Panc1 (cell line): ENCODE measurements around the gene RIPOR3. TPM values are rescaled to one million over a fixed set of nuclear protein-coding genes. Genes with fewer than 3 reads are reported as not detected.
"Not testable (repeated sequence)": the region's sequence is repeated elsewhere in the genome, so short reads cannot be mapped to it uniquely, and the experiment has no call there.

Experiments used
- ATAC-seq: fragments of 200-7000 bp; cut with Tn5 transposase; 2 replicates; pipeline ENCODE4 v1.9.1; 2020; ENCODE audit warnings: mild to moderate bottlenecking, moderate library complexity
- BruUV-seq: library from RNA; stranded (reverse); fragments of 400-500 nt; replicated peaks from 2 replicates; lab custom pipeline; 2021; lab: Mats Ljungman, UMichigan
- CTCF ChIA-PET: fragments of 300-600 bp; sonication (Branson Sonifier 250); formaldehyde crosslinking; loops from one replicate; lab custom pipeline; 2022; ENCODE audit warnings: antibody characterized with exemption; lab: Charles Lee
- POLR2A ChIA-PET: fragments of 300-600 bp; sonication (Branson Sonifier 250); formaldehyde crosslinking; loops from one replicate; lab custom pipeline; 2022; ENCODE audit warnings: antibody characterized with exemption; lab: Charles Lee
- DNase-seq: peaks from one replicate; pipeline ENCODE4 v3.0.0-alpha.2; 2010; ENCODE audit warnings: low read depth, low spot score
- H3K27ac ChIP-seq: 2 replicates; pipeline ENCODE4 v1.5.1; 2011; ENCODE audit warnings: mild to moderate bottlenecking, low read length, inconsistent platforms
- H3K27me3 ChIP-seq: fragments of 200-500 bp; sonication (Bioruptor generic); 2 replicates; pipeline ENCODE4 v1.6.0; 2014; ENCODE audit warnings: low read length, inconsistent platforms; ENCODE audit not compliant: control insufficient read depth, insufficient read depth
- H3K36me3 ChIP-seq: fragments of 200-500 bp; sonication (Bioruptor generic); 2 replicates; pipeline ENCODE4 v1.5.1; 2014; ENCODE audit warnings: inconsistent platforms, mild to moderate bottlenecking, low read length, moderate library complexity; ENCODE audit not compliant: control insufficient read depth, insufficient read depth
- H3K4me1 ChIP-seq: 2 replicates; pipeline ENCODE4 v1.5.1; 2011; ENCODE audit warnings: inconsistent platforms, mild to moderate bottlenecking, low read length, moderate library complexity; ENCODE audit not compliant: control insufficient read depth, insufficient read depth
- H3K4me3 ChIP-seq, 2 experiments: 2 replicates each; pipeline ENCODE4 v1.5.1; 2011 to 2012; ENCODE audit warnings: low read depth in 2 of 2, low read length in 2 of 2, mild to moderate bottlenecking in 2 of 2, inconsistent platforms in 1 of 2, moderate library complexity in 1 of 2
- H3K9me3 ChIP-seq: fragments of 200-500 bp; sonication (Bioruptor generic); 2 replicates; pipeline ENCODE4 v1.5.1; 2014; ENCODE audit warnings: low read depth, mild to moderate bottlenecking, inconsistent platforms, low read length, moderate library complexity; ENCODE audit not compliant: control insufficient read depth, insufficient read depth
- POLR2AphosphoS5 ChIP-seq: IDR thresholded peaks from 2 replicates; pipeline ENCODE4 v1.6.1; 2012; ENCODE audit warnings: mild to moderate bottlenecking, low read depth, low read length, moderate library complexity
- SIN3A ChIP-seq: IDR thresholded peaks from 2 replicates; pipeline ENCODE4 v1.6.1; 2012; ENCODE audit warnings: low read depth, mild to moderate bottlenecking, low read length, moderate library complexity, borderline replicate concordance; ENCODE audit not compliant: insufficient read depth
- TCF7L2 ChIP-seq: IDR thresholded peaks from 2 replicates; pipeline ENCODE4 v1.6.1; 2011; ENCODE audit warnings: mild to moderate bottlenecking, low read depth, low read length, inconsistent platforms
- in situ Hi-C: cut with HindIII; loops from 2 replicates; pipeline ENCODE4 v1.10.0; 2016; ENCODE audit warnings: low sequenced_read_pairs, low pct_unique_long_range_greater_than_20kb
- intact Hi-C: fragments of 100-400 bp; cut with micrococcal nuclease; formaldehyde crosslinking; loops from one replicate; pipeline ENCODE4 v1.10.0; 2022; ENCODE audit not compliant: unreplicated experiment
- total RNA-seq: library from RNA; stranded (reverse); gene quantifications from one replicate; pipeline ENCODE4 v1.2.1, GENCODE V29; 2021; ENCODE audit not compliant: unreplicated experiment
- TF ChIP-seq, protein P1 (sequence below): fragments of 450-650 bp; IDR thresholded peaks from 2 replicates; pipeline ENCODE4 v1.5.1; 2017; ENCODE audit warnings: mild to moderate bottlenecking
- TF ChIP-seq, protein P2 (sequence below), 2 experiments: IDR thresholded peaks; 2 replicates each; pipeline ENCODE4 v1.6.1; 2011 to 2012; ENCODE audit warnings: low read depth in 2 of 2, control low read depth in 1 of 2, low read length in 1 of 2, mild to moderate bottlenecking in 1 of 2, moderate library complexity in 1 of 2; ENCODE audit not compliant: insufficient read depth in 1 of 2

RIPOR3 gene
- total RNA-seq, 1 experiment from 2014 or later = 92.5 TPM

DNA sequence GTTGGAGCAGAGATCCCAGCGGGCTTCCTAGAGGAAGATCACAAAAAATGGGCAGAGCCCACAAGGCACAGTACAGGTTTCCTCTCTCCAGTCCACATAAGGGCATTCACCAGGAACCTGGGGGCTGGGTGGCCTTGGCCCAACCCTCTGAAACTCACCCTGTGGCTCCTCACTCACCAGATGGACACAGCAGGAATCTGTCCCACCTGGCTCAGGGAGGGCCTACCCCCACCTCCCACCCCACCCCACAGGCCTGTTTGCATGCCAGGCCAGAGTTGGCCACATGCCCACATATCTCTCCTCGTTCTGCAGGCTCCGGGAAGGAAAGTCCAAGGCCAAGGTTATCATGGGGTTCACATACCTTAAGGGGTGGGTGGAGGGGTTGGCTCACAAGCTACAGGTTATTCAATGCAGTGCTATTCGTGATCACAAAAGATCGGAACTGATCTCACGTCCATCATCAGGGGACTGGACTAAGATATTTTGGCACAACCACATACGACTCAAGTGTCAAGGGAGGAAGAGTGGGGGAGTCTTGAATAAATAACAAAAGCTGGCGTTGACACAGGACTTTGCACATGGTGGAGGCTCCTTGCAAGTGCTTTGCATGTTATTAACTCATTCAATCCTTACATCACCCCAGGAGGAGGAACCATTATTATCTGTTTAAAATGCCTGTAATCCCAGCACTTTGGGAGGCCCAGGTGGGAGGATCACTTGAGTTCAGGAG, 13.0 kb downstream of the RIPOR3 start:
- CTCF ChIA-PET = no interaction called here
- peak overlapping the region; percentile 99 for H3K27ac ChIP-seq
- no peak overlapping the region for H3K4me3 ChIP-seq
- intact Hi-C loops = loop anchor here (10.0 kb wide), 1 partner anchor 46 kb away; no protein-coding TSS in a partner anchor
- DNase-seq (no peak), ATAC-seq (peak; percentile 78)
- POLR2A ChIA-PET = interaction anchor here (0.6 to 1.0 kb wide), 3 partner anchors 11 to 63 kb away, joined by 3 to 10 read pairs (median 3); no protein-coding TSS in a partner anchor
- in situ Hi-C loops = no loop called here
- BruUV-seq = TSS peak; percentile 1
- TF ChIP-seq POLR2AphosphoS5 = peak; percentile 82
- peak; percentile 88 for TF ChIP-seq TCF7L2
- TF ChIP-seq, protein P1, sequence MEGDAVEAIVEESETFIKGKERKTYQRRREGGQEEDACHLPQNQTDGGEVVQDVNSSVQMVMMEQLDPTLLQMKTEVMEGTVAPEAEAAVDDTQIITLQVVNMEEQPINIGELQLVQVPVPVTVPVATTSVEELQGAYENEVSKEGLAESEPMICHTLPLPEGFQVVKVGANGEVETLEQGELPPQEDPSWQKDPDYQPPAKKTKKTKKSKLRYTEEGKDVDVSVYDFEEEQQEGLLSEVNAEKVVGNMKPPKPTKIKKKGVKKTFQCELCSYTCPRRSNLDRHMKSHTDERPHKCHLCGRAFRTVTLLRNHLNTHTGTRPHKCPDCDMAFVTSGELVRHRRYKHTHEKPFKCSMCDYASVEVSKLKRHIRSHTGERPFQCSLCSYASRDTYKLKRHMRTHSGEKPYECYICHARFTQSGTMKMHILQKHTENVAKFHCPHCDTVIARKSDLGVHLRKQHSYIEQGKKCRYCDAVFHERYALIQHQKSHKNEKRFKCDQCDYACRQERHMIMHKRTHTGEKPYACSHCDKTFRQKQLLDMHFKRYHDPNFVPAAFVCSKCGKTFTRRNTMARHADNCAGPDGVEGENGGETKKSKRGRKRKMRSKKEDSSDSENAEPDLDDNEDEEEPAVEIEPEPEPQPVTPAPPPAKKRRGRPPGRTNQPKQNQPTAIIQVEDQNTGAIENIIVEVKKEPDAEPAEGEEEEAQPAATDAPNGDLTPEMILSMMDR = no peak
- TF ChIP-seq, protein P2, sequence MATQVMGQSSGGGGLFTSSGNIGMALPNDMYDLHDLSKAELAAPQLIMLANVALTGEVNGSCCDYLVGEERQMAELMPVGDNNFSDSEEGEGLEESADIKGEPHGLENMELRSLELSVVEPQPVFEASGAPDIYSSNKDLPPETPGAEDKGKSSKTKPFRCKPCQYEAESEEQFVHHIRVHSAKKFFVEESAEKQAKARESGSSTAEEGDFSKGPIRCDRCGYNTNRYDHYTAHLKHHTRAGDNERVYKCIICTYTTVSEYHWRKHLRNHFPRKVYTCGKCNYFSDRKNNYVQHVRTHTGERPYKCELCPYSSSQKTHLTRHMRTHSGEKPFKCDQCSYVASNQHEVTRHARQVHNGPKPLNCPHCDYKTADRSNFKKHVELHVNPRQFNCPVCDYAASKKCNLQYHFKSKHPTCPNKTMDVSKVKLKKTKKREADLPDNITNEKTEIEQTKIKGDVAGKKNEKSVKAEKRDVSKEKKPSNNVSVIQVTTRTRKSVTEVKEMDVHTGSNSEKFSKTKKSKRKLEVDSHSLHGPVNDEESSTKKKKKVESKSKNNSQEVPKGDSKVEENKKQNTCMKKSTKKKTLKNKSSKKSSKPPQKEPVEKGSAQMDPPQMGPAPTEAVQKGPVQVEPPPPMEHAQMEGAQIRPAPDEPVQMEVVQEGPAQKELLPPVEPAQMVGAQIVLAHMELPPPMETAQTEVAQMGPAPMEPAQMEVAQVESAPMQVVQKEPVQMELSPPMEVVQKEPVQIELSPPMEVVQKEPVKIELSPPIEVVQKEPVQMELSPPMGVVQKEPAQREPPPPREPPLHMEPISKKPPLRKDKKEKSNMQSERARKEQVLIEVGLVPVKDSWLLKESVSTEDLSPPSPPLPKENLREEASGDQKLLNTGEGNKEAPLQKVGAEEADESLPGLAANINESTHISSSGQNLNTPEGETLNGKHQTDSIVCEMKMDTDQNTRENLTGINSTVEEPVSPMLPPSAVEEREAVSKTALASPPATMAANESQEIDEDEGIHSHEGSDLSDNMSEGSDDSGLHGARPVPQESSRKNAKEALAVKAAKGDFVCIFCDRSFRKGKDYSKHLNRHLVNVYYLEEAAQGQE (IDR thresholded peaks at IDR 0.05; ENCODE audit: insufficient read depth in 1 of 2, low read depth in 2 of 2, low read length in 1 of 2) = peak in 1 of 2 experiments; percentile 22; a peak in 1 of 4 replicates
- TF ChIP-seq SIN3A = no peak
- no peaks in the 10 kb centered on the region for H3K36me3 ChIP-seq
- no peaks in the 10 kb centered on the region for H3K9me3 ChIP-seq
- H3K4me1 ChIP-seq = peaks cover 81% of the 10 kb centered on the region
- H3K27me3 ChIP-seq = no peaks in the 10 kb centered on the region

DNA sequence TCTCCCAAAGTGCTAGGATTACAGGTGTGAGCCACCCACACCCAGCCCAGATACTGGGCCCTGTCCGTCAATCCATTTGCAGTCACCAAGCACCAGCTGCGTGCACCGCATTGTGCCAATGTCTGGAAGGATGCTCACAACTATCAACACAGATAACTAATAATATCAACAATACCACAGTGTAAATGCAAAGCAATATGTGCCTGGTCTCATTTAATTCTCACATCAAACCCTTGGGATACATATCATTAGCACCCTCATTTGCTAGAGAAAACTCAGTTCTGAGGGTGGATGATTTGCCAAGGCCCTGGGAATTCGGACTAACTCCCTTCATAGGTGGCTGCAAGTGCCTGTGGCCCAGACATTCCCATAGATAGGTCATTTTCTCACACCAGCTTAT, 14.5 kb downstream of the RIPOR3 start:
- H3K4me1 ChIP-seq = peaks cover 93% of the 10 kb centered on the region
- intact Hi-C loops = loop anchor here (10.0 kb wide), 1 partner anchor 48 kb away; no protein-coding TSS in a partner anchor
- CTCF ChIA-PET = no interaction called here

DNA sequence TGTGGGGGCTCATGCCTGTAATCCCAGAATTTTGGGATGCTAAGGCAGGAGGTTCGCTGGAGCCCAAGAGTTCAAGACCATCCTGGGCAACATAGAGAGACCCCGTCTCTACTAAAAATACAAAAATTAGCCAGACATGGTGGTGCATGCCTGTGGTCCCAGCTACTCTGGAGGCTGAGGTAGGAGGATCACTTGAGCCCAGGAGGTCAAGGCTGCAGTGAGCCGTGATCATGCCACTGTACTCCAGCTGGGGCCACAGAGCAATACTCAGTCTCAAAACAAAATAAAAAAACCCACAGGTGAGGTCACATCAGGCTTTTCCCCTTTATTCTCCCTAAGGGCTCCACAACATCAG, 15.0 kb downstream of the RIPOR3 start:
- H3K36me3 ChIP-seq, H3K4me3 ChIP-seq, CTCF ChIA-PET, ATAC-seq, POLR2A ChIA-PET, DNase-seq, in situ Hi-C loops, BruUV-seq, H3K27me3 ChIP-seq, H3K9me3 ChIP-seq: not testable (repeated sequence)
- intact Hi-C loops = loop anchor here (10.0 kb wide), 1 partner anchor 48 kb away; no protein-coding TSS in a partner anchor
- H3K4me1 ChIP-seq = peaks cover 90% of the 10 kb centered on the region
- H3K27ac ChIP-seq = peak overlapping the region; percentile 99

More for the DNA sequence above, 14.5 kb downstream of the RIPOR3 start:
- no TSS peak for BruUV-seq
- ATAC-seq = no peak
- no peak for DNase-seq
- H3K9me3 ChIP-seq = no peaks in the 10 kb centered on the region
- no peak overlapping the region for H3K4me3 ChIP-seq
- POLR2A ChIA-PET = interaction anchor here (0.7 kb wide), 1 partner anchor 10 kb away, joined by 9 read pairs; no protein-coding TSS in a partner anchor
- TF ChIP-seq POLR2AphosphoS5 = 0 out of 2 replicates have a peak, but pooled peaks have one; percentile 15
- no peak for TF ChIP-seq SIN3A
- TF ChIP-seq, protein P2 (IDR thresholded peaks at IDR 0.05; ENCODE audit: insufficient read depth in 1 of 2, low read depth in 2 of 2, low read length in 1 of 2) = no peak
- no peaks in the 10 kb centered on the region for H3K27me3 ChIP-seq
- in situ Hi-C loops = no loop called here
- H3K36me3 ChIP-seq = no peaks in the 10 kb centered on the region
- H3K27ac ChIP-seq = peak overlapping the region; percentile 99
